GM12872 (cell line): Measurements from ENCODE around the gene RBM22.

Experiments used
- TF ChIP-seq, protein P1 (sequence below): IDR thresholded peaks from 3 replicates; pipeline ENCODE4 v1.5.1; 2011; ENCODE audit warnings: low read depth, mild to moderate bottlenecking, low read length, moderate library complexity; ENCODE audit not compliant: insufficient read depth

Gene RBM22

GRCh38 chr5:150723845-150724244, 23.0 kb upstream of the RBM22 start:
- TF ChIP-seq, protein P1, sequence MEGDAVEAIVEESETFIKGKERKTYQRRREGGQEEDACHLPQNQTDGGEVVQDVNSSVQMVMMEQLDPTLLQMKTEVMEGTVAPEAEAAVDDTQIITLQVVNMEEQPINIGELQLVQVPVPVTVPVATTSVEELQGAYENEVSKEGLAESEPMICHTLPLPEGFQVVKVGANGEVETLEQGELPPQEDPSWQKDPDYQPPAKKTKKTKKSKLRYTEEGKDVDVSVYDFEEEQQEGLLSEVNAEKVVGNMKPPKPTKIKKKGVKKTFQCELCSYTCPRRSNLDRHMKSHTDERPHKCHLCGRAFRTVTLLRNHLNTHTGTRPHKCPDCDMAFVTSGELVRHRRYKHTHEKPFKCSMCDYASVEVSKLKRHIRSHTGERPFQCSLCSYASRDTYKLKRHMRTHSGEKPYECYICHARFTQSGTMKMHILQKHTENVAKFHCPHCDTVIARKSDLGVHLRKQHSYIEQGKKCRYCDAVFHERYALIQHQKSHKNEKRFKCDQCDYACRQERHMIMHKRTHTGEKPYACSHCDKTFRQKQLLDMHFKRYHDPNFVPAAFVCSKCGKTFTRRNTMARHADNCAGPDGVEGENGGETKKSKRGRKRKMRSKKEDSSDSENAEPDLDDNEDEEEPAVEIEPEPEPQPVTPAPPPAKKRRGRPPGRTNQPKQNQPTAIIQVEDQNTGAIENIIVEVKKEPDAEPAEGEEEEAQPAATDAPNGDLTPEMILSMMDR, result no peak

- TF ChIP-seq, protein P1, result no peak
These were observed 9.3 kb upstream of the RBM22 start for GRCh38 chr5:150710165-150710564.

DNA sequence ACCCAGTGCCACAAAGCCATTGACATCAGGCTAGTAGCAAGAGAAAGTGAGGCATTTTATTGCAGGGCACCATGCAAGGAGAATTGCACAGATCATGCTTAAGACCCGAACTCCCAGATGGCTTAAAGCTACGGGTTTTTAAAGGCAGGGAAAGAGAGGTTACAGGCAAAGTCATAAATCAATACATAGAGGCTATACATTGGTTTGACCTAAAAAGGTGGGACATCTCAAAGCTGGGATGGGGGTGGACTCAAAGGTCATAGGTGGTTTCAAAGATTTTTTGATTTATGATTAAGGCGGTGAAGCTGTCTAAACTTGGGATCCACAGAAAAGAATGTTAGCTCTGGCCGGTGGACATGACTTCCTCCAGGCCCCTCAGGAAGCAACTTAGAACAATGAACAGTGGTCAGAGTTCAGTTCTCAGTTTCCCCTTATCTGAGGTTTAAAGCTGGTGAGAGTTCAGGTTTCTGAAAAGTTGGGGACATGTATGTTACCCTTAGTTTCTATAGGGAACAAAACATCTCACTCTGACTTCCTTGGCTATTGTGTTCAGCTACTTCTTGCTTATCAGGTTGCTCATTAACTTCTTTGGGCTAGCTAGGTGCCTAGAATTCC, 6.0 kb upstream of the RBM22 start:
- TF ChIP-seq, protein P1, result no peak

GRCh38 chr5:150703762-150704161, 2.9 kb upstream of the RBM22 start:
- TF ChIP-seq, protein P1, result no peak

- TF ChIP-seq, protein P1, result no peak
These were observed 642 bp downstream of the RBM22 start for GRCh38 chr5:150700246-150700593.

GRCh38 chr5:150694612-150695011, 6.2 kb downstream of the RBM22 start:
- TF ChIP-seq, protein P1, result no peak

DNA sequence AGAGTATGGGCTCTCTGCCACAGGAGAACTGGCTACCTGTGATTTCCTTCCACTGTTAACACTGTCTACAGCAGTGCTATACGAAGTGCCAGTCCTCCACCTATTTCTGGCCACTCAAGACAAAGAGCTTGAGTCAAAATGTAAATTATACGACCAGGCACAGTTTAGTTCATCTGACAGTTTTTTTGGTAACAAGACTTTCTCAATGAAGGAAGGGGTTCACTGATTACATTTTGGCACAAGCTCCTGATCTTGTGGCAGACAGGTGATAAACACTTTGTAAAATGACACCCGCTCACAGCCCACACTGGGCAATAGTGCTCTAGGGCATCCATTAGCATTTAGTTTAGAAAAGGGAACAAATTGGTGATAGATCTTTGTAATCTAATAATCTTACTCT, 8.6 kb downstream of the RBM22 start:
- TF ChIP-seq, protein P1, result no peak
